SW480 (cell line): ENCODE data around the gene INMT.

Experiments
- DNase-seq: peaks from one replicate; pipeline ENCODE4 v3.0.0-alpha.2; 2016; ENCODE audit warnings: low spot score

INMT gene

GRCh38 chr7:30788640-30789333, 36.9 kb downstream of the INMT start:
- DNase-seq, result no peak

DNA sequence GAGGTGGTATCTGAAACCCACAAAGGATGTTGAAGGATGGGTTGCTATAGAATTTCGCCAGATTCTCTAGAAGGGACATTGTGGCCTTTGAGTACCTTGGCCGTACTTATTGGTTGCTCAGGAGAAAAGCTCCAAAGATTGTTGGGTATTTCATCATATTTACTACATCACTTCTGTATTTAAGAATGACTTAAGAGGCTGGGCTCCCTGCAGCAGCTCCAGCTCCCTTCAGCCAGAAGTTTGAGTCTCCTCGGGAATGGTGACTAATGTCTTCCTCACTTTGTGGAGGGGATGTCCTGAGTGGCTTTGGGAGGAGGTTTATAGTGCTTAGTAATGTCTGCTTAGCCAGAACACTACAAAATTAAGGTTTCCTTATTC, 37.4 kb downstream of the INMT start:
- DNase-seq, result no peak

GRCh38 chr7:30790356-30790755, 38.4 kb downstream of the INMT start:
- no peak for DNase-seq

GRCh38 chr7:30791114-30791513, 39.2 kb downstream of the INMT start:
- no peak for DNase-seq

DNA sequence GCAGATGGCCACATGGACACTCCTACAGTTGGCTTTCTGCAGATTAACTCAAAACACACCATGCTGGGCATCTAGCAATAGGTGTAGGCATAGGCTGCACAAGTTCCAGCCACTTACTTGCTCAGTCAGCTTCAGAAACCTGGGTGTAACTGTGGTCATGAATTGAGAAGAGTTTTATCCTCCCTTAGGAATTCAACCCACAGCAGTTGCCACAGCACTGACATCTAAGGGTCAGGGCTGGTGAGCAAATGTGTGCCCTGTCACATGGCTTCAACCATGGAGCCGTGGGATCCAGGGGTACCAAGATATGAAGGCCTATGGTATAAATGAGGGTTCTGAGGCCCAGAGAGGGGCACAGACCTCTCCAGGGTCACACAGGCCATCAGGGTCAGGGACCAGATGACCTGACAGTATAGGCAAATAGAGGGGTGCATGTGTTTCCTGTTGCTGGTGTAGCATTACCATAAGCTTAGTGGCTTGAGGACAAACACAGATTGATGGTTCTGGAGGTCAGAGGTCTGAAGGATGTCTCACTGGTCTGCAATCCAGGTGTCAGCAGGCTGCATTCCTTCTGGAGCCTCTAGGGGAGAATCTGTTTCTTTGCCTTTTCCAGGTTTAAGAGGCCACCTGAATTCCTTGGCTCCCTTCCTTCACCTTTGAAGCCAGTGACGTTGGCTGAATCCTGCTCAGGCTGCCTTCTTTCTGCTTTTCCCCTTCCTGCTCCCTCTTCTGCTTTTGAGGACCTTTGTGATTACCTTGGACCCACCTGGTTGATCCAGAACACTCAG, 43.4 kb downstream of the INMT start:
- DNase-seq, result no peak

GRCh38 chr7:30796105-30796869, 44.4 kb downstream of the INMT start:
- peak; percentile 27 for DNase-seq

DNA sequence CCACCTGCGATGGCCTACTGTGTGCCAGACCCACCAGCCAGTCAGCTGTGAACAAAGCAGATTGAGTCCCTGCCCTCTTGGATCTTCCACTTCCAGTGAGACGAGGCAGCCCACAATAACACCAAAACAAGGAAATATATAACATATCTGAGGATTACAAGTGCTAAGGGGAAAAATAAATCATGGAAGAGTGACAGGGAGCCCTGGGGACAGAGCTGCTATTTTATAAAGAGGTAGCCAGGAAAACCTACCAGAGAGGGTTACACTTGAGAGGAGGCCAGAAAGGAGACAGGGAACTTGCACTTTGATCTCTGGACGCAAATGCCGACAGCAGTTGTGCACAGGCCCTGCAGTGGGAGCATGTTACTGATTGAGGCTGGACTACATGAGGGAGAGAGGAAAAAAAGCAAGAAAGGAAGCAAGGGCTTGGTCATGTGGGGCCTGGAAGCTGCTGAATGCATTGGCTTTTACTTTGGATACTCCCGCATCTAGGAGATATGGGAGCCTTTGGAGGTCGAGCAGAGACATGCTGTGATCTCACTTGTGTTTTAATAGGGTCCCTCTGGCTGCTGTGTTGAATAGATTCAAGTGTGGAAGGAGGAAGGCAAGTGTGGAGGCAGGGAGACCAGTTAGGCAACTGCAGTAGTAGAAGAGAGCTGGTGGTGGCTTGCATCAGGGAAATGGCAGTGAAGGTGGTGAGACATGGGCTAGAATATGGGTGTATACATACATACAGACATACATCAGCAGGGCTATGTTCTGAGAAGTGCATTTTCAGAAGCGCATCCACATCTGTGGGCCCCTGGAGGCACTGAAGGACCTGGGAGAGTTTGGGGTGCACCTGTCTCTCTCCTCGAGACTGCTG, 45.5 kb downstream of the INMT start:
- DNase-seq, result no peak

GRCh38 chr7:30799206-30799975, 47.5 kb downstream of the INMT start:
- DNase-seq, result no peak

- no peak for DNase-seq
Observed at GRCh38 chr7:30799976-30800661, 48.2 kb downstream of the INMT start.

DNA sequence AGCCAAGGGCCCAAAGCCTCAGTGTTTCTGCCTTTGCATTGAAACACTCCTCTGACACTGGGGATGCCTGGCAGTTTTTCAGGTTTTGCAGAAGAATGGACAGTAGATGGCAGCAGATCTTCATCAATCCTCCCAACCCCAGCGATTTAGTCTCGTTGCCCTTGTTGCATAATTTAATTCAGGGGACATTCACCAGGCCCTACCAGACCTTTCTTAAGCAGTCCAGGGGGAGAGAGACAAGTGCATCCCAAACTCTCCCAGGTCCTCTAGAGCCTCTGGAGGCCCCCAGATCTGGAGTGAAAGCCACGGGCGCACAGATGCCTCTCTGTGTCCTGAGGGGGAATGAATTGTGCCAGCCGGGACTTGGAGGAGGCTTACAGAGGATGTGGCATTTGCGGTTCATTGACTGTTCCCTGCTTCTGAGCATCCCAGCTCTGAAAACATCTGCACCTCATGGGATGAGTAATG, 48.9 kb downstream of the INMT start:
- peak; percentile 73 for DNase-seq

DNA sequence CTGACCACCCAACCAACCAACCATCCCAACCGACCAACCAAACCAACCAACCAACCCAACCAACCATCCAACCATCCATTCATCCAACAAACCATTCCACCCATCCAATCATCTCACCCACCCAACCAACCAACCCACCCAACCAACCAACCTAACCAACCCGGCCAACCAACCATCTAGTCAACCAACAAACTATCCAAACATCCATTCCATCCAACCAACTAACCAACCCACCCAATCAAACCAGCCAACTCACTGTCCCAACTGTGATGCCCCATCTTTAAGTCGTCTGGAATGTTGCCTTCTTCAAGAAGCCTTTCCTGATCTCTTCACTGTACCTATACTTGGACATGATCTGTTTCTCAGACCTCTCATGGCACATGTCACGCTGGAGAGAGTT, 50.9 kb downstream of the INMT start:
- no peak for DNase-seq

DNA sequence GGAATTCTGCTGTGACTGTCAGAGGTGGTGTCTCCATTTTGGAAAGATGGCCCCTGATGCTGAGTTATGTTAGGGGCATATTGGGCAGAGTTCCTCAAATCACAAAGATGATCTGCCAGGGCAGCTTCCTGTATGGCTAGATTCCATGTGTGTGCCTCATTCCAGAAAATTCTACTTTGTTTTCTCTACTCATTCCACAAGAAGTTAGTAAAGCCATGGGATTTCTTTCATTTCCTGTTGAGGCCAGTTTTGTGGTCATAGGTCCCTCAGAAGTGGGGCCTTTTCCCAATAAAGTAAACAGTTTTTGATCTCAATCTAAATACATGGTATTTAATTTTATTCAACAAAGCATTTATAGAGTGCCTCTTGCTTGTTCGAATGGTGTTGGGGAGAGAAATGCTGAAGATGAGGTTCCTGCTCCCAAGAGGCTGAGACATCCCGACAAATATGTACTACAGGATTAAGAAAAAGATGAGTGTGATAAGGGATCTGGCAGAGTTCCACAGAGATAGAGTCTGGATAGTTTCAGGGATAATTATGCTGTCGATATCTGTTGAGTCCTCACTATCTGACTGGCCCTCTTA, 52.2 kb downstream of the INMT start:
- peak; percentile 58 for DNase-seq

GRCh38 chr7:30805081-30805691, 53.3 kb downstream of the INMT start:
- DNase-seq, result no peak

GRCh38 chr7:30805931-30806330, 54.0 kb downstream of the INMT start:
- no peak for DNase-seq
